IMR-90 (cell line): ENCODE measurements around the gene KRT5. TPM values are rescaled to one million over a fixed set of nuclear protein-coding genes. Genes with fewer than 3 reads are reported as not detected.

ENCODE experiments used
- ATAC-seq: fragments of 200-7000 bp; cut with Tn5 transposase; 2 replicates; pipeline ENCODE4 v1.9.1; 2020; ENCODE audit warnings: low read depth, mild to moderate bottlenecking, moderate library complexity
- BruUV-seq: library from RNA; stranded (reverse); fragments of 400-500 nt; replicated peaks from 2 replicates; lab custom pipeline; 2021; lab: Mats Ljungman, UMichigan
- CTCF ChIA-PET: fragments of 300-600 bp; formaldehyde crosslinking; extraction: SDS; loops from one replicate; lab custom pipeline; 2021; ENCODE audit warnings: antibody characterized with exemption; lab: Yijun Ruan, JAX
- POLR2A ChIA-PET: fragments of 300-600 bp; sonication (Branson Sonifier 250); formaldehyde crosslinking; loops from one replicate; lab custom pipeline; 2022; ENCODE audit warnings: antibody characterized with exemption; ENCODE audit not compliant: unreplicated experiment; lab: Charles Lee
- DNase-seq: peaks from one replicate; pipeline ENCODE4 v3.0.0; 2013
- H2AFZ ChIP-seq: replicated peaks from 2 replicates; pipeline ENCODE3; 2013; ENCODE audit warnings: low read length, mild to moderate bottlenecking; ENCODE audit not compliant: poor library complexity
- H2AK5ac ChIP-seq: 2 replicates; pipeline ENCODE4 v1.6.1; 2013; ENCODE audit warnings: low read depth, low read length, inconsistent platforms
- H2AK9ac ChIP-seq: replicated peaks from 2 replicates; pipeline ENCODE3; 2013; ENCODE audit warnings: mild to moderate bottlenecking, low read depth, low read length, moderate library complexity; ENCODE audit not compliant: poor library complexity
- H2BK120ac ChIP-seq: 2 replicates; pipeline ENCODE4 v1.6.1; 2013; ENCODE audit warnings: low read depth, low read length, inconsistent platforms
- H2BK15ac ChIP-seq: 3 replicates; pipeline ENCODE4 v1.6.1; 2013; ENCODE audit warnings: low read depth, low read length, inconsistent platforms
- H2BK20ac ChIP-seq: 2 replicates; pipeline ENCODE4 v1.6.1; 2013; ENCODE audit warnings: low read depth, mild to moderate bottlenecking, inconsistent platforms, low read length, moderate library complexity
- H2BK5ac ChIP-seq: 2 replicates; pipeline ENCODE4 v1.6.1; 2013; ENCODE audit warnings: mild to moderate bottlenecking, low read depth, low read length, inconsistent platforms; ENCODE audit not compliant: poor library complexity, severe bottlenecking
- H3K14ac ChIP-seq: replicated peaks from 2 replicates; pipeline ENCODE4 v1.6.1; 2013; ENCODE audit warnings: low read depth, low read length, inconsistent platforms
- H3K18ac ChIP-seq: 2 replicates; pipeline ENCODE4 v1.6.1; 2013; ENCODE audit warnings: low read depth, low read length, control low read depth
- H3K23ac ChIP-seq: 2 replicates; pipeline ENCODE4 v1.6.1; 2013; ENCODE audit warnings: low read depth, low read length, inconsistent platforms
- H3K27ac ChIP-seq: 2 replicates; pipeline ENCODE4 v1.5.1; 2013; ENCODE audit warnings: mild to moderate bottlenecking, control low read depth, low read length; ENCODE audit not compliant: insufficient read depth
- H3K27me3 ChIP-seq: 2 replicates; pipeline ENCODE4 v1.6.1; 2013; ENCODE audit warnings: low read length; ENCODE audit not compliant: control insufficient read depth, insufficient read depth
- H3K36me3 ChIP-seq: 2 replicates; pipeline ENCODE4 v1.6.1; 2013; ENCODE audit warnings: low read length, mixed read lengths; ENCODE audit not compliant: control insufficient read depth, insufficient read depth
- H3K4ac ChIP-seq: 2 replicates; pipeline ENCODE4 v1.6.1; 2013; ENCODE audit warnings: low read depth, low read length, inconsistent platforms
- H3K4me1 ChIP-seq: 2 replicates; pipeline ENCODE4 v1.6.1; 2013; ENCODE audit warnings: low read length, mixed read lengths; ENCODE audit not compliant: control insufficient read depth, insufficient read depth
- H3K4me2 ChIP-seq: 2 replicates; pipeline ENCODE4 v1.6.1; 2013; ENCODE audit warnings: low read depth, mild to moderate bottlenecking, control low read depth, low read length, moderate library complexity
- H3K4me3 ChIP-seq: 2 replicates; pipeline ENCODE4 v1.5.1; 2013; ENCODE audit warnings: low read depth, mild to moderate bottlenecking, control low read depth, low read length, moderate library complexity; ENCODE audit not compliant: insufficient read depth
- H3K56ac ChIP-seq: 2 replicates; pipeline ENCODE4 v1.6.1; 2013; ENCODE audit warnings: low read length, inconsistent platforms; ENCODE audit not compliant: insufficient read depth; ENCODE audit errors: extremely low read depth
- H3K79me1 ChIP-seq, 2 experiments: 2 replicates each; pipeline ENCODE4 v1.6.1; 2013; ENCODE audit warnings: low read length in 2 of 2, inconsistent platforms in 1 of 2, low read depth in 1 of 2
- H3K9ac ChIP-seq: 2 replicates; pipeline ENCODE4 v1.6.1; 2013; ENCODE audit warnings: low read depth, low read length, control low read depth
- H3K9me1 ChIP-seq: 2 replicates; pipeline ENCODE4 v1.6.1; 2013; ENCODE audit warnings: low read length, inconsistent platforms; ENCODE audit not compliant: insufficient read depth
- H3K9me3 ChIP-seq: 2 replicates; pipeline ENCODE4 v1.6.1; 2013; ENCODE audit warnings: low read length; ENCODE audit not compliant: control insufficient read depth, insufficient read depth
- H4K20me1 ChIP-seq: 2 replicates; pipeline ENCODE4 v1.6.1; 2013; ENCODE audit warnings: low read length, inconsistent platforms; ENCODE audit not compliant: insufficient read depth
- H4K5ac ChIP-seq: 2 replicates; pipeline ENCODE4 v1.6.1; 2013; ENCODE audit warnings: mild to moderate bottlenecking, low read depth, low read length, control low read depth
- H4K8ac ChIP-seq, 2 experiments: 2 replicates each; pipeline ENCODE4 v1.6.1; 2013; ENCODE audit warnings: low read depth in 2 of 2, low read length in 2 of 2, control low read depth in 1 of 2, inconsistent platforms in 1 of 2
- H4K91ac ChIP-seq: 2 replicates; pipeline ENCODE4 v1.6.1; 2013; ENCODE audit warnings: low read depth, low read length, inconsistent platforms; ENCODE audit not compliant: insufficient read depth
- BHLHE40 ChIP-seq: fragments of 150-350 bp; IDR thresholded peaks from 2 replicates; pipeline ENCODE4 v1.6.1; 2016; ENCODE audit warnings: mild to moderate bottlenecking, low read depth, low read length
- CEBPB ChIP-seq: IDR thresholded peaks from 2 replicates; pipeline ENCODE4 v1.6.1; 2012; ENCODE audit warnings: low read depth, low read length, improper control_type of control experiment
- CHD1 ChIP-seq: IDR thresholded peaks from 2 replicates; pipeline ENCODE4 v1.6.1; 2012; ENCODE audit warnings: low read depth, low read length, improper control_type of control experiment
- FOS ChIP-seq: fragments of 150-350 bp; IDR thresholded peaks from 2 replicates; pipeline ENCODE4 v1.6.1; 2016; ENCODE audit warnings: low read depth, low read length
- MAFK ChIP-seq: IDR thresholded peaks from 2 replicates; pipeline ENCODE4 v1.6.1; 2012; ENCODE audit warnings: low read depth, low read length, improper control_type of control experiment
- MAZ ChIP-seq: IDR thresholded peaks from 2 replicates; pipeline ENCODE4 v1.6.1; 2012; ENCODE audit warnings: low read depth, mild to moderate bottlenecking, low read length, improper control_type of control experiment, moderate library complexity, borderline replicate concordance
- MXI1 ChIP-seq: IDR thresholded peaks from 2 replicates; pipeline ENCODE4 v1.6.1; 2012; ENCODE audit warnings: low read depth, mild to moderate bottlenecking, low read length, moderate library complexity, borderline replicate concordance
- NFE2L2 ChIP-seq: fragments of 150-350 bp; IDR thresholded peaks from 2 replicates; pipeline ENCODE4 v1.6.1; 2016; ENCODE audit warnings: low read depth, mild to moderate bottlenecking, low read length
- RCOR1 ChIP-seq: IDR thresholded peaks from 2 replicates; pipeline ENCODE4 v1.6.1; 2012; ENCODE audit warnings: mild to moderate bottlenecking, low read length, improper control_type of control experiment; ENCODE audit not compliant: insufficient replicate concordance
- RFX5 ChIP-seq: IDR thresholded peaks from 2 replicates; pipeline ENCODE4 v1.8.0; 2012; ENCODE audit warnings: low read depth, mild to moderate bottlenecking, low read length, moderate library complexity
- SMC3 ChIP-seq: fragments of 150-350 bp; IDR thresholded peaks from 2 replicates; pipeline ENCODE4 v1.6.1; 2016; ENCODE audit warnings: low read depth, mild to moderate bottlenecking, antibody characterized with exemption, low read length, moderate library complexity
- WGBS, 2 experiments: methylation state at CpG; one replicate each; pipeline versions ENCODE4 v1.1.5 to v1.1.7; 2013; ENCODE audit warnings: missing lambda C conversion rate in 2 of 2; ENCODE audit not compliant: insufficient read length in 1 of 2; ENCODE audit errors: extremely low coverage in 2 of 2; 5-methylcytosine and 5-hydroxymethylcytosine counted together
- dilution Hi-C: fragments of 300-500 bp; cut with HindIII; formaldehyde crosslinking; loops from one replicate; pipeline ENCODE4 v1.14.3; 2018; ENCODE audit warnings: low sequenced_read_pairs; ENCODE audit not compliant: unreplicated experiment
- in situ Hi-C: fragments of 300-500 bp; cut with MboI; formaldehyde crosslinking; loops from 3 replicates; pipeline ENCODE4 v1.14.3; 2019; ENCODE audit warnings: low sequenced_read_pairs, inconsistent platforms, mixed read lengths
- intact Hi-C: fragments of 100-400 bp; cut with micrococcal nuclease; formaldehyde crosslinking; loops from 2 replicates; pipeline ENCODE4 v1.10.0; 2022
- polyA plus RNA-seq, 3 experiments: library from polyadenylated mRNA; depleted of rRNA; stranded (reverse); fragments of >200 nt; gene quantifications; 2 replicates each; pipeline ENCODE4 v1.2.3, GENCODE V29; 2012; ENCODE audit warnings: low replicate concordance in 1 of 3
- total RNA-seq: library from RNA; depleted of rRNA; stranded (reverse); fragments of >200 nt; gene quantifications from 2 replicates; pipeline ENCODE4 v1.2.3, GENCODE V29; 2012
- TF ChIP-seq, protein P1 (sequence below): fragments of 150-350 bp; IDR thresholded peaks from 2 replicates; pipeline ENCODE4 v1.6.1; 2017; ENCODE audit warnings: mild to moderate bottlenecking, antibody characterized with exemption, low read length, low read depth
- TF ChIP-seq, protein P2 (sequence below): fragments of 150-350 bp; IDR thresholded peaks from 2 replicates; pipeline ENCODE4 v1.6.1; 2016; ENCODE audit warnings: low read depth, mild to moderate bottlenecking, low read length, moderate library complexity, borderline replicate concordance
- TF ChIP-seq, protein P3 (sequence below): conservative IDR thresholded peaks from 2 replicates; pipeline ENCODE4 v1.5.1; 2012; ENCODE audit warnings: mild to moderate bottlenecking, low read depth, low read length, improper control_type of control experiment

Gene KRT5
- total and polyA plus RNA-seq, 2 of the 4 experiments (the other 2 are of a cell fraction), result not detected

DNA sequence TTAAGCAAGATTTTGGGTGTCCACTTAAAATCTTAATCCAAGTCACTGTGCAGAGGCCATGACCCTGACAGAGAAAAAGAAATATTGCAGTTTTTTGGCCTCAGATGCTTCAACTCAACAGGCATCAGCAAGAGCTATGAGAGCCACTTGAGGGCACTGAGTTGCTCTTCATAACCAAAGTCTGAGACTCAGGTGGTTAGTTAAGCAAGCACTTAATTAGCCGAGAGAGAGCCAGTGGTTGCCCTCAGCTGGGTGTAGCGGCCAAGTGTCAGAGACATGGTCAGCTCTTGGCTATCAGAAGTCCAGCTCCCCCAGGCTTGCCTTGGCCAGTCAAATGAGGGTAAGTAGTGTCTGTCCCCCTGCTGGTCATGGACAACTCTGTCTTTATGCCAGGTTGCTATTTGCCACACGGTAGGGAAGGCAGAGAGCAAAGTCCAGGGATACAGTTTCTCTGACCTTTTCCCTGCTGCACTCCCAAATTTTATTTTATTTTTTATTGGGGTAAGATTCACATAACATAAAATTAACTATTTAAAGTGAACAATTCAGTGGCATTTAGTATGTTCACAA, 41.8 kb upstream of the KRT5 start:
- Histone ChIP-seq H3K9me1 (no peaks in the 10 kb centered on the region), H3K18ac (no peak overlapping the region), H4K91ac (no peak overlapping the region), H2BK15ac (no peak overlapping the region), H3K23ac (no peak overlapping the region), H2BK5ac (no peak overlapping the region), H3K36me3 (no peaks in the 10 kb centered on the region), H3K79me1 (no peaks in the 10 kb centered on the region), H4K20me1 (no peaks in the 10 kb centered on the region), H3K56ac (no peak overlapping the region), H4K8ac (no peak overlapping the region), H3K4ac (no peak overlapping the region), H3K14ac (no peak overlapping the region), H2AK9ac (no peak overlapping the region), H3K27me3 (peaks cover 20% of the 10 kb centered on the region), H2AFZ (no peak overlapping the region), H3K9ac (no peak overlapping the region), H3K4me3 (no peak overlapping the region), H3K4me2 (no peak overlapping the region), H2AK5ac (no peak overlapping the region), H4K5ac (no peak overlapping the region), H2BK120ac (no peak overlapping the region), H2BK20ac (no peak overlapping the region), H3K9me3 (no peaks in the 10 kb centered on the region), H3K27ac (no peak overlapping the region), H3K4me1 (no peaks in the 10 kb centered on the region)
- no peak for TF ChIP-seq MAFK
- TF ChIP-seq, protein P1, sequence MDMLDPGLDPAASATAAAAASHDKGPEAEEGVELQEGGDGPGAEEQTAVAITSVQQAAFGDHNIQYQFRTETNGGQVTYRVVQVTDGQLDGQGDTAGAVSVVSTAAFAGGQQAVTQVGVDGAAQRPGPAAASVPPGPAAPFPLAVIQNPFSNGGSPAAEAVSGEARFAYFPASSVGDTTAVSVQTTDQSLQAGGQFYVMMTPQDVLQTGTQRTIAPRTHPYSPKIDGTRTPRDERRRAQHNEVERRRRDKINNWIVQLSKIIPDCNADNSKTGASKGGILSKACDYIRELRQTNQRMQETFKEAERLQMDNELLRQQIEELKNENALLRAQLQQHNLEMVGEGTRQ, result no peak
- no peak for TF ChIP-seq MXI1
- TF ChIP-seq FOS, result no peak
- TF ChIP-seq, protein P2, sequence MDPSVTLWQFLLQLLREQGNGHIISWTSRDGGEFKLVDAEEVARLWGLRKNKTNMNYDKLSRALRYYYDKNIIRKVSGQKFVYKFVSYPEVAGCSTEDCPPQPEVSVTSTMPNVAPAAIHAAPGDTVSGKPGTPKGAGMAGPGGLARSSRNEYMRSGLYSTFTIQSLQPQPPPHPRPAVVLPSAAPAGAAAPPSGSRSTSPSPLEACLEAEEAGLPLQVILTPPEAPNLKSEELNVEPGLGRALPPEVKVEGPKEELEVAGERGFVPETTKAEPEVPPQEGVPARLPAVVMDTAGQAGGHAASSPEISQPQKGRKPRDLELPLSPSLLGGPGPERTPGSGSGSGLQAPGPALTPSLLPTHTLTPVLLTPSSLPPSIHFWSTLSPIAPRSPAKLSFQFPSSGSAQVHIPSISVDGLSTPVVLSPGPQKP, result no peak
- TF ChIP-seq, protein P3, sequence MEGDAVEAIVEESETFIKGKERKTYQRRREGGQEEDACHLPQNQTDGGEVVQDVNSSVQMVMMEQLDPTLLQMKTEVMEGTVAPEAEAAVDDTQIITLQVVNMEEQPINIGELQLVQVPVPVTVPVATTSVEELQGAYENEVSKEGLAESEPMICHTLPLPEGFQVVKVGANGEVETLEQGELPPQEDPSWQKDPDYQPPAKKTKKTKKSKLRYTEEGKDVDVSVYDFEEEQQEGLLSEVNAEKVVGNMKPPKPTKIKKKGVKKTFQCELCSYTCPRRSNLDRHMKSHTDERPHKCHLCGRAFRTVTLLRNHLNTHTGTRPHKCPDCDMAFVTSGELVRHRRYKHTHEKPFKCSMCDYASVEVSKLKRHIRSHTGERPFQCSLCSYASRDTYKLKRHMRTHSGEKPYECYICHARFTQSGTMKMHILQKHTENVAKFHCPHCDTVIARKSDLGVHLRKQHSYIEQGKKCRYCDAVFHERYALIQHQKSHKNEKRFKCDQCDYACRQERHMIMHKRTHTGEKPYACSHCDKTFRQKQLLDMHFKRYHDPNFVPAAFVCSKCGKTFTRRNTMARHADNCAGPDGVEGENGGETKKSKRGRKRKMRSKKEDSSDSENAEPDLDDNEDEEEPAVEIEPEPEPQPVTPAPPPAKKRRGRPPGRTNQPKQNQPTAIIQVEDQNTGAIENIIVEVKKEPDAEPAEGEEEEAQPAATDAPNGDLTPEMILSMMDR, result no peak
- TF ChIP-seq RCOR1, result no peak
- TF ChIP-seq BHLHE40, result no peak
- TF ChIP-seq RFX5, result no peak
- TF ChIP-seq SMC3, result no peak
- no peak for TF ChIP-seq CEBPB
- no peak for TF ChIP-seq NFE2L2
- TF ChIP-seq CHD1, result no peak
- TF ChIP-seq MAZ, result no peak
- intact Hi-C loops, result no loop called here
- in situ Hi-C loops, result no loop called here
- ATAC-seq, result no peak
- dilution Hi-C loops, result no loop called here
- no peak for DNase-seq
- ChIA-PET POLR2A (no interaction called here), CTCF (interaction anchor here (0.6 kb wide), 1 partner anchor 343 kb away, joined by 4 read pairs; no protein-coding TSS in a partner anchor)
- no TSS peak for BruUV-seq
- 17% methylated on average over 1 of the region's 3 CpGs; no CpG with 5 or more reads in 1 of the 2 experiments for WGBS, 2 experiments
